Astrocyte (in vitro differentiated cells and primary cell): ENCODE measurements around the gene USP36. TPM values are rescaled to one million over a fixed set of nuclear protein-coding genes. Genes with fewer than 3 reads are reported as not detected.

Source experiments
- DNase-seq: peaks from one replicate; pipeline ENCODE4 v3.0.0-alpha.2; 2010; ENCODE audit warnings: low read depth
- FAIRE-seq: peaks from 2 replicates; lab custom pipeline; 2011; peaks lifted over from hg19 to GRCh38; lab: Jason Lieb, UNC
- H2AFZ ChIP-seq: 2 replicates; pipeline ENCODE4 v1.6.0; 2012; ENCODE audit warnings: low read depth, low read length, inconsistent platforms
- H3K27ac ChIP-seq: 2 replicates; pipeline ENCODE4 v1.5.1; 2011; ENCODE audit warnings: low read depth, low read length, inconsistent platforms
- H3K27me3 ChIP-seq: 2 replicates; pipeline ENCODE4 v1.6.0; 2011; ENCODE audit warnings: low read length, inconsistent platforms; ENCODE audit not compliant: insufficient read depth
- H3K36me3 ChIP-seq: 2 replicates; pipeline ENCODE4 v1.5.1; 2011; ENCODE audit warnings: low read length, inconsistent platforms; ENCODE audit not compliant: insufficient read depth
- H3K4me1 ChIP-seq: 2 replicates; pipeline ENCODE4 v1.5.1; 2011; ENCODE audit warnings: low read length, inconsistent platforms; ENCODE audit not compliant: insufficient read depth
- H3K4me2 ChIP-seq: 2 replicates; pipeline ENCODE4 v1.6.0; 2012; ENCODE audit warnings: low read length, inconsistent platforms
- H3K4me3 ChIP-seq: 2 replicates; pipeline ENCODE4 v1.5.1; 2011; ENCODE audit warnings: low read depth, mild to moderate bottlenecking, low read length, inconsistent platforms; ENCODE audit not compliant: insufficient read depth
- H3K79me2 ChIP-seq: 2 replicates; pipeline ENCODE4 v1.6.0; 2012; ENCODE audit warnings: mild to moderate bottlenecking, low read length, inconsistent platforms; ENCODE audit not compliant: insufficient read depth
- H3K9ac ChIP-seq: 2 replicates; pipeline ENCODE4 v1.6.0; 2012; ENCODE audit warnings: mild to moderate bottlenecking, low read length, inconsistent platforms
- H3K9me3 ChIP-seq: 2 replicates; pipeline ENCODE4 v1.5.1; 2012; ENCODE audit warnings: low read depth, mild to moderate bottlenecking, low read length, inconsistent platforms; ENCODE audit not compliant: insufficient read depth
- H4K20me1 ChIP-seq: 2 replicates; pipeline ENCODE4 v1.6.0; 2012; ENCODE audit warnings: low read length, inconsistent platforms; ENCODE audit not compliant: insufficient read depth
- H3K27ac Mint-ChIP-seq: one replicate; pipeline ENCODE4 v1.8.0; 2021; ENCODE audit warnings: mild to moderate bottlenecking, mixed read lengths; ENCODE audit not compliant: unreplicated experiment
- H3K27me3 Mint-ChIP-seq: one replicate; pipeline ENCODE4 v1.8.0; 2021; ENCODE audit warnings: low read depth, mixed read lengths; ENCODE audit not compliant: unreplicated experiment
- H3K36me3 Mint-ChIP-seq: one replicate; pipeline ENCODE4 v1.8.0; 2021; ENCODE audit warnings: low read depth, mixed read lengths; ENCODE audit not compliant: unreplicated experiment
- H3K4me1 Mint-ChIP-seq: one replicate; pipeline ENCODE4 v1.8.0; 2021; ENCODE audit warnings: low read depth, mixed read lengths; ENCODE audit not compliant: unreplicated experiment
- H3K4me3 Mint-ChIP-seq: one replicate; pipeline ENCODE4 v1.8.0; 2021; ENCODE audit warnings: mild to moderate bottlenecking, moderate library complexity, mixed read lengths; ENCODE audit not compliant: unreplicated experiment
- H3K9me3 Mint-ChIP-seq: one replicate; pipeline ENCODE4 v1.8.0; 2021; ENCODE audit warnings: mild to moderate bottlenecking, mixed read lengths; ENCODE audit not compliant: unreplicated experiment
- CTCF ChIP-seq: IDR thresholded peaks from 2 replicates; pipeline ENCODE4 v1.5.1; 2011; ENCODE audit warnings: low read depth, mild to moderate bottlenecking, inconsistent platforms, low read length, moderate library complexity; ENCODE audit not compliant: insufficient read depth
- EZH2 ChIP-seq: IDR thresholded peaks from 2 replicates; pipeline ENCODE4 v1.6.1; 2012; ENCODE audit warnings: mild to moderate bottlenecking, low read length, inconsistent platforms; ENCODE audit not compliant: insufficient read depth
- total RNA-seq: library from RNA; stranded (reverse); gene quantifications from 2 replicates; pipeline ENCODE4 v1.2.1, GENCODE V29; 2021

USP36 gene
- total RNA-seq, 1 donor from 2014 or later = 51.0 TPM

GRCh38 chr17:78883089-78883532, 42.5 kb upstream of the USP36 start:
- H3K27ac Mint-ChIP-seq = peak overlapping the region; percentile 91
- Histone ChIP-seq H3K4me2 (peak overlapping the region; percentile 86), H3K4me1 (peaks cover 52% of the 10 kb centered on the region), H3K27me3 (no peaks in the 10 kb centered on the region), H3K9ac (peak overlapping the region; percentile 86), H2AFZ (no peak overlapping the region), H3K36me3 (no peaks in the 10 kb centered on the region), H3K4me3 (peak overlapping the region; percentile 41), H4K20me1 (peaks cover 50% of the 10 kb centered on the region), H3K27ac (peak overlapping the region; percentile 96), H3K79me2 (peaks cover 86% of the 10 kb centered on the region), H3K9me3 (no peaks in the 10 kb centered on the region)
- DNase-seq = peak; percentile 72
- peaks cover 30% of the 10 kb centered on the region for H3K4me1 Mint-ChIP-seq
- peaks cover 15% of the 10 kb centered on the region for H3K36me3 Mint-ChIP-seq
- H3K4me3 Mint-ChIP-seq = peak overlapping the region; percentile 60
- no peak for FAIRE-seq
- H3K9me3 Mint-ChIP-seq = no peaks in the 10 kb centered on the region
- H3K27me3 Mint-ChIP-seq = no peaks in the 10 kb centered on the region
- TF ChIP-seq CTCF = no peak
- no peak for TF ChIP-seq EZH2

- Histone ChIP-seq H3K27ac (peak overlapping the region; percentile 96), H3K9ac (peak overlapping the region; percentile 86), H3K27me3 (no peaks in the 10 kb centered on the region), H3K4me1 (peaks cover 52% of the 10 kb centered on the region), H3K4me2 (peak overlapping the region; percentile 86), H3K9me3 (no peaks in the 10 kb centered on the region), H3K4me3 (no peak overlapping the region), H4K20me1 (peaks cover 54% of the 10 kb centered on the region), H3K79me2 (peaks cover 86% of the 10 kb centered on the region), H2AFZ (no peak overlapping the region), H3K36me3 (no peaks in the 10 kb centered on the region)
- Mint-ChIP-seq H3K4me1 (peaks cover 30% of the 10 kb centered on the region), H3K4me3 (no peak overlapping the region), H3K27me3 (no peaks in the 10 kb centered on the region), H3K9me3 (no peaks in the 10 kb centered on the region), H3K36me3 (peaks cover 15% of the 10 kb centered on the region), H3K27ac (peak overlapping the region; percentile 91)
- FAIRE-seq (no peak), DNase-seq (no peak)
- TF ChIP-seq CTCF = no peak
- TF ChIP-seq EZH2 = no peak
These were observed 42.0 kb upstream of the USP36 start for GRCh38 chr17:78882540-78883088.

- peaks cover 53% of the 10 kb centered on the region for H3K4me1 ChIP-seq
- H3K27ac Mint-ChIP-seq = peak overlapping the region; percentile 80
- no peaks in the 10 kb centered on the region for H3K36me3 ChIP-seq
- H2AFZ ChIP-seq = no peak overlapping the region
- peak overlapping the region; percentile 86 for H3K27ac ChIP-seq
- H3K9me3 Mint-ChIP-seq = no peaks in the 10 kb centered on the region
- peaks cover 81% of the 10 kb centered on the region for H3K79me2 ChIP-seq
- peak overlapping the region; percentile 19 for H3K4me3 ChIP-seq
- peak overlapping the region; percentile 80 for H3K4me2 ChIP-seq
- H3K4me3 Mint-ChIP-seq = no peak overlapping the region
- FAIRE-seq = peak; percentile 41
- peaks cover 18% of the 10 kb centered on the region for H3K36me3 Mint-ChIP-seq
- peak overlapping the region; percentile 73 for H3K9ac ChIP-seq
- peaks cover 41% of the 10 kb centered on the region for H3K4me1 Mint-ChIP-seq
- H4K20me1 ChIP-seq = peaks cover 34% of the 10 kb centered on the region
- no peaks in the 10 kb centered on the region for H3K27me3 ChIP-seq
- H3K27me3 Mint-ChIP-seq = no peaks in the 10 kb centered on the region
- TF ChIP-seq CTCF = no peak
- no peak for TF ChIP-seq EZH2
- no peaks in the 10 kb centered on the region for H3K9me3 ChIP-seq
- peak; percentile 90 for DNase-seq
These were observed 39.1 kb upstream of the USP36 start for GRCh38 chr17:78879635-78880186.
